Hematopoietic multipotent progenitor cell (in vitro differentiated cells): ENCODE results near the gene LIF. TPM values are rescaled to one million over a fixed set of nuclear protein-coding genes. Genes with fewer than 3 reads are reported as not detected.

Experiments used
- DNase-seq, 3 donors: peaks; one replicate each; pipeline ENCODE4 v3.0.0-alpha.2; 2011 to 2015; ENCODE audit warnings: low read depth in 2 of 3, low spot score in 2 of 3
- total RNA-seq: library from RNA; depleted of rRNA; stranded (reverse); fragments of >200 nt; gene quantifications from one replicate; pipeline ENCODE4 v1.2.3, GENCODE V29; 2012

Gene LIF
- total RNA-seq, 1 donor, result 0.54 TPM

- peak; percentile 70 to 93 (median 88) for DNase-seq
Observed at GRCh38 chr22:30265823-30266444, 19.4 kb upstream of the LIF start.

DNA sequence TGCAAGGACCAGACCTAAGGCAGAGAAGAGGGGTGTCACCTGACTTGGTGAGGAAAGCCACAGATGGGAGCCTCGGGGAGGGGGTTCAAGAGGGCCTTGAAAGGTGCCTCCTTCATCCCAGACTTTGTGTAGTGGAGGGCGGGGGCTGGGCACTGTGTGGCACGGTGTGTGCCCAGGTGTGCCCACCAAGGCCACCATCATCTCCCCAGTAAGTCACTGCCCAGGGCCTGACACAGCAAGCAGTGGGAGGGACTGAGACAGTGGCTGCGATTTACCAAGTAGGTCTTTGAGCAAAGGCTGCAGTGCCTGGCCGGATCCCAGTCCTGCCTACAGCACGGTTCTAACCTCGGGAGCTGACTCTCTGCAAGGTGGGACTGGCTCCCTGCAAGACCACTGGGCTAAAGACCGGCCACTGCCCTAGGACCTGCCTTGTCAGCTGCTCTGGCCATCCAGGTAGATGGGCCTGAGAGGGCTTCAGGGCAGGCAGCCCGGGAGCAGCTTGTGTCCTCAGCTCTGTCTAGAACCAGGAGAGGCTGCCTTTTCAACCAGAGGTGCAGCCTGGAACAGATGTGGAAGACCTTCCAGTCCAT is 18.7 kb upstream of the LIF start:
- DNase-seq, result no peak

DNA sequence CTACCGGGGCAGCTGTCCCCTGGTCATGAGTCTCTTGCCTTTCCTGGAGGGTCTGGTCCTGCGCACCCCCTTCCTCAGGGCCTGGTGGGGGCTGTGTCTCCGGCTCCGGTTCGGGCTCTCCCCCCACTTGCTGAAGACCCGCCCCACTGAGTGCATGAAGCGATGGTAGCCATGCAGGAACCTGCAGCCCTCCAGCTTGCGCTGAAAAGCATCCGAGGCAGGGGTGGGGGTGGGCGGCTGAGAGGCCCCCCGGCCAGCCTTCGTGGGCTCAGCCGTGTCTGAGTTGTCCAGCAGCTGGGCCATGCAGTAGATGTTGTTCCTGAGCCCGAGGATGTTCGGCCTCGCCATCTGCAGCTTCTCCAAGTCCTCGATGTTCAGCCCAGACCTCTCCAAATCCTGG is 17.3 kb upstream of the LIF start:
- DNase-seq, result no peak

DNA sequence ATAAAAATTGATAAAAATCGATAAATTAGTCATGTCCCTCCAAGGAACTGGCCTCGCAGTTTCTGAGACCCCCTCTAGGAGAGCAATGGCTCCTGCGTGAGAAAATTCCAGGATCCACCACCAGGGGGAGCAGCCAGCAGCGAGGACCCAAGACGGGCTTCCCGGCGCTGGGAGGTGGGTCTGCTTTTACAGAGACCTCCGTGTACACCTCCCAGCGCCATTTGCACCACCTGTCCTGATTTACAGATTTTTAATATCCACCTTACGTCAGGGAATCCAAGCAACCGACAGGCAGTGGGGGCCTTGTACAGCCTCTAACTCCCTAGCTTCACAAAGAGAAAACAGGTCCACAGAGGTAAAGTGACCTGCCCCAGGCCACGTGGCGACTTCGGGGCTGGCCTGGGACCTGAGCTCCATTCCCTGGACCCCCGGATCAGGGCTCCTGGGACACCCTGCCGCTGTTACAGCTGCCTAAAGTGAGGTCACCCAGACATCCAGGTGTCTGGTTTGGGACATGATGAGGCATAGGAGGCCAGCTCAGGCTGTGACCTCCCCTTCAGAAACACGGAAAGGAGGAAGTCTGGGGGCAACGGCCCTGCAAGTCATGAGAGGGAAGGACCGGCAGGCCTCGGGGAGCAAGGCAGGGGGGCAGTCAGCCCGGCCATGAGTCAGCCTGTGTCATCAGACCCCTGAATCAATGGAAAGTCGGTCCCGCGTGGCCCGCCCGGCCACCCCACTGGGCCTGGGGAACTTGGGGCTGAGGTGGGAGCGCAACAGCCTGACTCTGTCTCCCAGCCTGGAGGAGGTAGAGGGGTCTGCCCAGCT is 16.6 kb upstream of the LIF start:
- peak; percentile 54 to 94 (median 91) for DNase-seq

DNA sequence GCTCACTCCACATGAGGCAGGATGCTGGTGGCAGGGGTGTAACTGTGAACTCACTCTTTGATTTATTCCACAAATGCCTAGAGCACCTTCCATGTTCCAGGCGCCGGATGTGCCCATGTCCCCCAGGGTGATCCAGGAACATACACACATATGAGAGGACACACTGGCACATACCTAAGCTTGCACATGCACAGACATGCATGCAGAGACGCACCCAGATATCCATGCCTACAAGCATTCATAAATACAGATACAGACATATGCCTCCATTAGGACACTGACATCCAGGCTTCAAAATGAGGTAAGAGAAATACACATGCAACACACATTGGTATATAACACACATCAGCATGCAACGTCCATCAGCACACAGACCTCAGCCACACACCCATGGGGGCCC is 15.6 kb upstream of the LIF start:
- DNase-seq, result no peak

GRCh38 chr22:30261134-30261533 is 14.6 kb upstream of the LIF start:
- DNase-seq, result no peak

DNA sequence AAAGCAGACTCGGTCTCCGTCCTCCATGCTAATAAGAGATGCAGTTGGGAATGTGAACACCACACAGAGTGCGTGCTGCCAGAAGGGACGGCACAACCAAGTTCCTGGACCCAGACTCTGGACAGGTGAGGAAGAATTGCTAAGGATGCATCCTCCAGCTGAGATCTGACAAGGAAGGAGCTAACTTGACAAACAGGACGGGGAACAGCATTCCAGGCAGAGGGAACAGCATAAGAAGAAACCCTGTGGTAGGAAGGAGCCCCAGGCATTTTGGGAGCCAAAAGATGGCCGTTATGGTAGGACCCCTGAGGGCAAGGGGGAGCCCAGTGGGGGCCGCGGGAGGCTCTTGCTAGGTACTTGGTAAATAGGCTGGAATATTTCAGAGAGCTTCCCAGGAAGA is 14.1 kb upstream of the LIF start:
- DNase-seq, result no peak

DNA sequence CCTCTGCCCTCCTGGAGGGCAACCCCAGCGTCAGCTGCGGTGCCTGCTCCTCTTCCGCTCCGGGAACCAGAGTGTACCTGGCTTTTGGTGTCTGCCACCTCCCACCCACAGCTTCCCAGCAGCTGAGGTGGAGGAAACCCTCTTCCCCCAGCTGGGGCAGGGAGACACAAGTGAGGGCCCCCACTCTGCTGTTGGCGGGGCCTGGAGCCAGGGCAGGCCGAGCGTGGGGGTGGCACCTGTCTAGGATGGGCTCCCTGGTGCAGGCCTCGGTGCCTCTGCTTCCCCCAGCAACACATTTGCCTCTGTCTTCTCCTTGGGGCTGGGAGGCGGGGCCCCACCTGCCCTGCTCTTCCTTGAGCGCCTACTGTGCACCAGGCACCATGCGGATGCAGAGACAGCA is 13.7 kb upstream of the LIF start:
- DNase-seq, result no peak

- DNase-seq, result no peak
Observed at GRCh38 chr22:30254314-30254713, 7.8 kb upstream of the LIF start.

- peak in 1 of 3 donors; percentile 65 for DNase-seq
Observed at GRCh38 chr22:30253205-30253852, 6.8 kb upstream of the LIF start.

- no peak for DNase-seq
Observed at GRCh38 chr22:30252411-30253204, 6.0 kb upstream of the LIF start.

GRCh38 chr22:30251711-30252110 is 5.2 kb upstream of the LIF start:
- DNase-seq, result no peak

GRCh38 chr22:30250661-30251267 is 4.2 kb upstream of the LIF start:
- no peak for DNase-seq

DNA sequence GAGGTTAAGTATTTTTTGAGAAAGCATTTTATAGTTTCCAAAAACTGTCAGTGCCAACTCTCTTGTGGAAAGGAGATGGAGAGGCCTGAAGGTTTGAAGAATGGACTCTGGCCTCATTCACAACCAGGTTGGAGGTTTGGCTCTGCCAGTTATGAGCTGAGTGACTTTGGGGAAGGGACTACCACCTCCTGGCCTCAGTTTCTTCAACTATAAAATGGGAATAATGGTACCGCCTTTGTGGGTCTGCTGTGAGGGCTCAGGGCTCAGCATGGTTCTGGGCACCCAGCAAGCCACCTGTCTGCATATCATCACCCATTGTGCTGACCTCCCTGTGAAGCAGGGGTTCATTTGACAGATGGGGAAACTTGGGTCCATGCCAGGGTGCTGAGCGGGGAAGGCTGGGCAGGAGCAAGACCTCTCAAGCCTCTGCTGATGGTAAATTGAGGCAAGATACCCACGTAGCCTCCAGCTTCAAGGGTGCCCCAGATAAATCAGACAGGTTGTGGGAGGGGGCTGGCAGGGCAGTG is 3.5 kb upstream of the LIF start:
- no peak for DNase-seq

- DNase-seq, result no peak
Observed at GRCh38 chr22:30249049-30250038, 2.8 kb upstream of the LIF start.

DNA sequence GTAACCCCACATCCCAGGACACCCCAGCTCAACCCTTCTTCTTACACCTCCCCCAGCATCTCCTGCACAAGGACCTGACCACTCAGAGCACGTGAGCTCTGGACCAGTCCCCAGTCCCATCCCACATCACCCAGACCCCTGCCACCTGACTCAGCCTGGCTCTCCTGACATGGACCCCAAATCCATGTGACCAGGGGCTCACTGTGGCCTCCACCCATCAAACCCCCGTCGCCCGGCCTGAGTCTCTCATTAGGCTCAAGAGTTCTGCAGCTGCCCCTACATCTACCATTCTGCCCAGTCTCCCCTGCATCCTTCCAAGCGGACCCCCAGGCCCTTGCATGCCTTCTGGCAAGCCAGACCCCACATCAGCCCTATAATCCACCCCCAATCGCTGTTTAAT is 1.9 kb upstream of the LIF start:
- no peak for DNase-seq

- no peak for DNase-seq
Observed at GRCh38 chr22:30247974-30248373, 1.4 kb upstream of the LIF start.

DNA sequence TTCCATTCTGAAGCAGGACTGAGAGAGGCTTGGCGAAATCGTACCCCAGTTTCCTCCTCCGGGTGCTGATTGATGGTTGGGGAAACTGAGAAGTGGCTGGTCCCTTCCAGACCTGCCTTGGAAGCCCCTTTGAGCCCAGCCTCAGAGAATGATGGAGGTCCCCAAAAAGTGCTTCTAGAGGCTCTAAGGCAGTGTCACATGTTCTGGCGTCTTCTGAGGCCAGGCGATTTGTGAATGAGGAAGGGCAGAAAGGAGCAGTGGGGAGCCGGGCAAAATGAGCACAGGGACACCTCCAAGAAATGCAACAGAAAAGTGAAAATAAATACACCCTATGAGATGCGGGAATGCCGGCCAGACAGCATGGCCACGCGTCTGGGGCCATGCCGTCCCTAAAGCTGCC is 1.0 kb upstream of the LIF start:
- DNase-seq, result no peak
